SIG-M5 treated with dmso at 0.1 percent for 504 hours (cell line): ENCODE measurements around the gene NLRP13.
"Not testable (repeated sequence)": the region's sequence is repeated elsewhere in the genome, so short reads cannot be mapped to it uniquely, and the experiment has no call there.

ENCODE experiments used
- DNase-seq: peaks from one replicate; lab custom pipeline; 2025; ENCODE audit not compliant: unreplicated experiment; lab: John Stamatoyannopoulos, UW

NLRP13 gene, protein sequence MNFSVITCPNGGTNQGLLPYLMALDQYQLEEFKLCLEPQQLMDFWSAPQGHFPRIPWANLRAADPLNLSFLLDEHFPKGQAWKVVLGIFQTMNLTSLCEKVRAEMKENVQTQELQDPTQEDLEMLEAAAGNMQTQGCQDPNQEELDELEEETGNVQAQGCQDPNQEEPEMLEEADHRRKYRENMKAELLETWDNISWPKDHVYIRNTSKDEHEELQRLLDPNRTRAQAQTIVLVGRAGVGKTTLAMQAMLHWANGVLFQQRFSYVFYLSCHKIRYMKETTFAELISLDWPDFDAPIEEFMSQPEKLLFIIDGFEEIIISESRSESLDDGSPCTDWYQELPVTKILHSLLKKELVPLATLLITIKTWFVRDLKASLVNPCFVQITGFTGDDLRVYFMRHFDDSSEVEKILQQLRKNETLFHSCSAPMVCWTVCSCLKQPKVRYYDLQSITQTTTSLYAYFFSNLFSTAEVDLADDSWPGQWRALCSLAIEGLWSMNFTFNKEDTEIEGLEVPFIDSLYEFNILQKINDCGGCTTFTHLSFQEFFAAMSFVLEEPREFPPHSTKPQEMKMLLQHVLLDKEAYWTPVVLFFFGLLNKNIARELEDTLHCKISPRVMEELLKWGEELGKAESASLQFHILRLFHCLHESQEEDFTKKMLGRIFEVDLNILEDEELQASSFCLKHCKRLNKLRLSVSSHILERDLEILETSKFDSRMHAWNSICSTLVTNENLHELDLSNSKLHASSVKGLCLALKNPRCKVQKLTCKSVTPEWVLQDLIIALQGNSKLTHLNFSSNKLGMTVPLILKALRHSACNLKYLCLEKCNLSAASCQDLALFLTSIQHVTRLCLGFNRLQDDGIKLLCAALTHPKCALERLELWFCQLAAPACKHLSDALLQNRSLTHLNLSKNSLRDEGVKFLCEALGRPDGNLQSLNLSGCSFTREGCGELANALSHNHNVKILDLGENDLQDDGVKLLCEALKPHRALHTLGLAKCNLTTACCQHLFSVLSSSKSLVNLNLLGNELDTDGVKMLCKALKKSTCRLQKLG

DNA sequence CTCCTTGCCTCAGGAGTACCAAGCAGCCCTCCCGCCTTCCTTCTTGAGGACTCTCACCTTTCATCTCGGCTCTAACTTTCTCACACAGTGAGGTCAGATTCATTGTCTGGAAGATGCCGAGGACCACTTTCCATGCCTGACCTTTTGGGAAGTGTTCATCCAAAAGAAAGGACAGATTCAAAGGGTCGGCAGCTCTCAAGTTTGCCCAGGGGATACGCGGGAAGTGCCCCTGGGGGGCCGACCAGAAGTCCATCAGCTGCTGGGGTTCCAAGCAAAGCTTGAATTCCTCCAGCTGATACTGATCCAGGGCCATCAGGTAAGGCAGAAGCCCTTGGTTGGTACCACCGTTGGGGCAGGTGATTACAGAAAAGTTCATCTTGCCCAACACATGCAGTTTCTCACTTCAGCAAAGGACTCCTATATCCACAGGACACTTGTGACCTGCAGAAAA is at the start of gene NLRP13:
TSS of gene NLRP13 (minus strand) at position 401 of the 451 bp plus-strand sequence. CDS start at position 376, 25 bp downstream.
- no peak for DNase-seq

DNA sequence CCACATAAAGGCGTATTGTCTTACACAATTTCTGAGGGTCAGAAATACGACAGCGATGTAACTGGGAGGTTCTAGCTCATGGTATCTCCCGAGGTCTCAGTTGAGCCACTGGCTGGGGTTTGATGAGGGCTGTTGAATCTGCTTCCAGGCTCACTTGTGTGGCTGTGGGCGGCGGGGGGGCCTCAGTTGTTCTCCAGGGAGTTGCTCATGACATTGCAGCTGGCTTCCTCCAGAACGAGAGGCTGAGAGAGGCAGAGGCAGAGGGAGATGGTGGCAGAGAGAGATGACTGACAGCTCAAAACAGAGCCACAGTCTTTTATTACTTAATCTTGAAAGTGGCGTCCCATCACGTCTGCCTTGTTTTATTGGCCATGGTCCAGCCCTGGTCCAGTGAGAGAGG is 48.3 kb upstream of the NLRP13 start:
- DNase-seq, result no peak

DNA sequence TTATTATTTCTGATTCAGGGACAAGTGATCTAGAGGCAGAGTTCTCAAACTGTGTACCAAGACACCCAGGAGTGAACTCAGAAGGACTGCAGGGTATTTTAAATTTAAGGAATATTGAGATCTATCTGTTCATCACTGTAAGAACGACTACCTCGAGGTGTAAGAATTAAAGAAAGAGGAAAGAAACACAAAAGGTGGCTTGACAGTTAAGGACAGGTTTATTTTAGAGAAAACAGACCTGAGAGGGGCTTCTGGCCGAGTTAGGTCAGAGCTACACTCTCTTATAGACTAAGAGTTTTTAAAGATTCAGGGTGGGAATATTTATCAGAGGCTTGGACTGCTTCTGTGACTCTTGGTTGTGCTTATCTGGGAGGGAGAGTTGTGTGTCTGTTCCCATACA is 41.8 kb upstream of the NLRP13 start:
- no peak for DNase-seq

DNA sequence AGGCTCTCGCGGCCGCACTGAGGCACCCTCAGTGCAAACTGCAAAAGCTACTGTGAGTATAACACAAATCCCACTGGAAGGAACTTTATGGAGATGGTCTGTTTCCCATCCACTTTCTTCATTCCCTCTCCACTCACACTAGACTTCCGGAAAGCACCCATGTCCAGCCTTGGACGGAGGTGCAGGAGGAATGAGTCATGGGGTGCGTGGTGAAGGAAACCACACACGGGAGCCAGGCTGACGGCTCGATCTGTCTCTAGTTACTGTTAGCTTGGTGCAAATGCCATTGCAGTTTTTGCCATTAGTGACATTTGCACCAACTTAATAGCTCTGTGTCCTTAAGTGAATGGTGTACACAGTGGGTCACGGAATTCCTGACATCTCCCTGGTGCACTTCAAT is 30.1 kb upstream of the NLRP13 start:
- no peak for DNase-seq

DNA sequence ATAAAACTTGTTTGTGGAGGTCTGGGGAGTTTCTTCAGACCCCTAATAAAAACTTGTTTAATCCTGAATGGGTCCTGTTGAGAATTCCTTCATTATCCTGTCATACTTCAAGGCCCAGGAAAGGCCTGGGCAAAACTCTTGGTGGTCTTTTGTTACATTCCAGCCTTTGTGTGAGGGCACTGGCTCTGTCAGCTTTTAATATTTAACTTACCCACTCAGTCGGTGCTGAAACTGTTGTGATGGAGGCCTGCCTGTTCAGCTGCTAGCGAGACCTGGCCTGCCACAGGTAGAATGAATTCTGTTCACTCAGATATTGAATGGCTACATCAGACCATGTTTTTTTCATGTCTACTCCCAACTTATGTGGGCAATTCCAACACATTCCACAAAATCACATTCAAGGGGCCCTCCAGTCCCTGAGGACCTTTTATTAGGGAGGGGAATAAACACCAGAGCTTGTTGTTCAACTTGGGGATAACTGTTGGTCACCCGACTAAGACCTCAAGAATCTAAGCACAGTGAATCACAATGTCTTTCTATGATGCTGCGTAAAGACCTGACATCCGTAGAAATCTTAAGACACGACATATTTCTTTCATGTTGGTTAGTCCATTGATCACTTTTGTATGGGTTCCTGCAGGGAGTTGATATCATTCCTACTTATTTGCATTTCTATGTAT is 28.0 kb upstream of the NLRP13 start:
- no peak for DNase-seq

DNA sequence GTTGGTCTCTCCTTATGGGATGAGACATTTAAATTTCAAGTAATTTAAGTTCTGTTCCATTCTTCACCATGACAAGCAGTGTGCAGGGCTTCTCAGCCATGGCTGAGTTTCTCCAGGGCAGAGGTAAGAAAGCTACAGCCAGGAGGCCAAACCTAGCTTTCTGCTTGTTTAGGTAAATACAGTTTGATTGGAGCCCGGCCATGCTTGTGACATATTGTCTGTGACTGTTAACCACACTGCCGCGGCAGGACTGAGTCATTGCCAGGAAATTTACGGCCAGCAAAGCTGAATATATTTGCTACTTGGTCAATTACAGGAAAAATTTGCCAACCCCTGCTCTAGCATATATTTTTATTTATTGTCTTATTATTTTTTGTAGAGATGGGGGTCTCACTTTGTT is 26.2 kb upstream of the NLRP13 start:
- peak; percentile 40 for DNase-seq

DNA sequence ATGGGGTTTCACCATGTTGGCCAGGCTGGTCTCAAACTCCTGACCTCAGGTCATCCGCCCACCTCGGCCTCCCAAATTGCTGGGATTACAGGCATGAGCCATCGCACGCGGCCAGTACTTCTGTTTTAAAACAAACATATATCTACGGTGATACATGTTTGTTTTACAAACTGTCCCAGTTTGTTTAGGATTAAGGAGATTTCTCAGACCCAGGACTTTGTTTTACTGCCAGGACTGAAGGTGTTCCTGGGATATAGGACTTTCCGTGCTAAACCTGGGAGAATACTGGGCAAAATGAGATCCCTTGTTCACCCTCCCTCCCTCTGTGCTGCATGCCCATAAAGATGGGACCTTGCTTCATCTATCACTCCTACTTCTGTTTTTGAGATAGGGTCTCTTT is 24.3 kb upstream of the NLRP13 start:
- no peak for DNase-seq

DNA sequence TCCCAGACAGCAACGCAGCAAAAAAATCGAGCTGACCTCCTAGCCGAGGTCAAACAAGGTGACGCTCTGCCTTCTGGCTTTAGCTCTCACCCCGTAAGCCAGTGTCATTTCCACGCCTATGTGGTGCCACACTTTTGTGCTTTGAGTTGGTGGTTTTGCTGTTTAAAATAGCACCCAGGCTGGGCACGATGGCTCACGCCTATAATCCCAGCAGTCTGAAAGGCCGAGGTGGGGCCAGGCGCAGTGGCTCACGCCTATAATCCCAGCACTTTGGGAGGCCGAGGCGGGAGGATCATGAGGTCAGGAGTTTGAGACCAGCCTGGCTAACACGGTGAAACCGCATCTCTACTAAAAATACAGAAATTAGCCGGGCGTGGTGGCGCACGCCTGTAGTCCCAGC is 18.4 kb upstream of the NLRP13 start:
- not testable (repeated sequence) for DNase-seq

DNA sequence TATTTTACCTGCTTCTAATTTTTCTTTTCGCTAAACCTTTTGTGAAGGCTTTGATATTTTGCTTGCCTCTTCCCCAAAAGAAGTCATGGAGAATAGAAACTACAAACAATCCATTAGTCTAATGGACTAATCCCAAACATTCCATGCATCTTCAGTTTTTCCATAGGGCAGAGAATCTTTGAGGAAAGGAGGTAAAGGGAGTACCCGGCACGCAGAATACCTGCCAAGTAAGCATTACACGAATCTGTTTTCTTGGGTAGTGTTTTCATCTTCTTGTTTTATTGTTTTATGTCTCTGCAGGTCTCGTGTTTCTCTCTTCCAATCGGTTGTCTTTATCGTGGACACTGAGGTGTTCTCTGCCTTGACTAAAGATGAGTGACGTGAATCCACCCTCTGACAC is 15.4 kb upstream of the NLRP13 start, which contains the start of gene NLRP8:
TSS of gene NLRP8 (plus strand) at position 301 of the 400 bp plus-strand sequence.
- no peak for DNase-seq

DNA sequence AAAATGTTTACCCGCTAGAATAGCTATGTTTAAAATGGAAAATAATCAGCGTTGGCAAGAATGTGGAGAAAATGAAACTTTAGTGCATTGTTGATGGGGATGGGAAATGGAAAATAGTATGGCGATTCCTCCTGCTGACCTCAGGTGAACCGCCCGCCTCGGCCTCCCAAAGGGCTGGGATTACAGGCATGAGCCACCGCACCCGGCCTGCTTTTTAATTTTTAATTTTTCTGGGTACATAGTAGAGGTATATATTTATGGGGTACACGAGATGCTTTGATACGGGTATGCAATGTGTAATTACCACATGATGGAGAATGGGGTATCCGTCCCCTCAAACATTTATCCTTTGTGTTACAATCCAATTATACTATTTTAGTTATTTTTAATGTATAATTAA is 8.2 kb upstream of the NLRP13 start:
- no peak for DNase-seq

DNA sequence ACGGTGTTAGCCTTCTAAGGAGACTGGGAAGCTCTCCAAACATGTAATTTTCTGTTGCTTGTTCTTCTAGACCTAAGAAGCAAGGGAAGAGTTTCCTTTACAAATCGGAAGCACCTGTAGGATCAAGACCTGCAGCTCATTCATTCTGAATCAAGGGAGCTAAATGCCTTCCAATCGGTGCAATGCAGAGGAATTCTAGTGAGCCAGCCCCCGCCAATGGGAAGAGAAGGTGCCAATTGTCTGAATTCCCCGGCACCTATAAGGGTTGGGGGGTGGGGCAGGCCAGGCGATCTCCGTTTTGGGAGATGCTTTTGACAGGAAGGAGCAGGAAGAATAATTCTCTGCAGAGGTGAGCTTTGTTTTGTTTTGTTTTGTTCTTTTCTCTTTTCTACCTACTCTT is 7.1 kb upstream of the NLRP13 start:
- DNase-seq, result no peak

DNA sequence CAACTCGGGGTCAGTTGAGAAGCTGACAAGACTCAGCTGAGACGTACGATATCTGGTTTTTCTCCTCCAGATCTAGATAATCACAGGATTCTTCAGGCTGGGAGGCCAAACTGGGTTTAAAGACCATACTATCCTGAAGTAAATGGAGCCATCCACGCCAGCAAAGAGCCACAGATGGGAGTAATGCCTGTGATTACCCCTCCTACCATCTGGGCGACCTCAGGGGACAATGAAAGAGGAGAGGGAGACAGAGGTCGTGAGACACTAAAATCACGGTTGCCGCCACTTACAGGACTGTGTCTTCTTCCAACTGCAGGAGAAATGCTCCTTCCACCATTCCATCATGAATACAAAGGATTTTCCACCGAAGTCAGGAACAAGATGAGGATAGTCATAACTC is 3.1 kb upstream of the NLRP13 start:
- DNase-seq, result no peak

DNA sequence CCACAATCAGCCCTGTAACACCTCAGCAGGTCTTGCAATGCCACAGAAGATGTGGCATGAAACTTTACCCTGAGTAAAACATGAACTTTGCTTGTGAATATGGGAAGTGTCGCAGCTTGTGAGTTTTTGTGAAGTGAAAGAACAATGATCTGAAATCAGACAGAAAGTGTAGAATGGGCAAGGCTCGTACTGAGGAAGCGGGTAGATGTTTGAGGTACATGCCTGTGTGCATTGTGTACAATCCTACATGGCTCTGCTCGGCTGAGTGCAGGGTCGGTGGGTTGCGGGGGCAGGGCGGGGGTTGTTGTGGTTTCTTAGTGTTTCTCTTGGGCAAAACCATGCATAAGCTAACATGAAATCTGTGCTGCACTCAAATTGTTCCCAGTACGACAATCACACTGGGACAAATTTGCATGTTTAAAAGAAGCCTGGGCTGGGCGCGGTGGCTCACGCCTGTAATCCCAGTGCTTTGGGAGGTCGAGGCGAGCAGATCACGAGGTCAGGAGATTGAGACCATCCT is 1.1 kb downstream of the NLRP13 start:
- DNase-seq, result no peak

DNA sequence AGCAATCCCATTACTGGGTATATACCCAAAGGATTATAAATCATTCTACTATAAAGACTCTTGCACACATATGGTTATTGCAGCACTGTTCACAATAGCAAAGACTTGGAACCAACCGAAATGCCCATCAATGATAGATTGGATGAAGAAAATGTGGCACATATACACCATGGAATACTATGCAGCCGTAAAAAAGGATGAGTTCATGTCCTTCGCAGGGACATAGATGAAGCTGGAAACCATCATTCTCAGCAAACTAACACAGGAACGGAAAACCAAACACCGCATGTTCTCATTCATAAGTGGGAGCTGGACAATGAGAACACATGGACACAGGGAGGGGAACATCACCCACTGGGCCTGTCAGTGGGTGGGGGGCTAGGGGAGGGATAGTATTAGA is 2.9 kb downstream of the NLRP13 start:
- not testable (repeated sequence) for DNase-seq

DNA sequence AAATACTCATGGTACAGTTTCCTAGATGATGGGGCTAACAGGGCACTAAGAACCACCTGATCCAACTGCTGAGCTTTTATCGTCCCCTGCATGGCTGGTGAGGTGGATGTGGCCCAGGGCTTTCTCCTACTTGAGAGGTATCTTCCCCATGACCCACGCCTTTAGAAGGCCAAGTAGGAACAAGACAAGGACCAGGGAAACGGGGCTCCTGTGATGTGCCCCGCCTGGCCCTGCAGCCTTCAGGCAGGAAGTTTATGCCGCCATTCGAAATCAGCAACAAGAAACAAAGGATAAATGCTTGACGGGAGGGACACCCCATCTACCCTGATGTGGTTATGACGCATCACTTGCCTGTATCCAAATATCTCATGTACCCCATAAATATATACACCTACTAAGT is 4.1 kb downstream of the NLRP13 start:
- DNase-seq, result no peak

DNA sequence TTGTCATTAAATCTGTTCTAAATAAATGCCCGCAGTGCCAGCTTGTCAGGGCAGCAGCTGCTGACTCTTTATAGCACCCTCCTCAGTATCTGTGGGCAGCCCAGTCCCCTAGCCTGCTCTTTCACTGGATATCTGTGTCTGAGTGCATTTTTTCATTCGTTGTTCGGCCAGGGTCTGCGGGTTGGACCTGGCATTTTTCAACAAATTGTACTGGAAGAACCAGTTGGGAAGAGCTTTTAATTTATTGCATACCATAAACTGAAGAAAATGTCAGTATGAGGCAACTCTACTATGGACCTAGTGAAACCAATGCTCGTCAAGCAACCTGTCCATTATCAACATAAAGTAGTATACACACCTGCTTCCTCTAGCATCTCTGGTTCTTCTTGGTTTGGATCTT is 8.6 kb downstream of the NLRP13 start:
- no peak for DNase-seq

DNA sequence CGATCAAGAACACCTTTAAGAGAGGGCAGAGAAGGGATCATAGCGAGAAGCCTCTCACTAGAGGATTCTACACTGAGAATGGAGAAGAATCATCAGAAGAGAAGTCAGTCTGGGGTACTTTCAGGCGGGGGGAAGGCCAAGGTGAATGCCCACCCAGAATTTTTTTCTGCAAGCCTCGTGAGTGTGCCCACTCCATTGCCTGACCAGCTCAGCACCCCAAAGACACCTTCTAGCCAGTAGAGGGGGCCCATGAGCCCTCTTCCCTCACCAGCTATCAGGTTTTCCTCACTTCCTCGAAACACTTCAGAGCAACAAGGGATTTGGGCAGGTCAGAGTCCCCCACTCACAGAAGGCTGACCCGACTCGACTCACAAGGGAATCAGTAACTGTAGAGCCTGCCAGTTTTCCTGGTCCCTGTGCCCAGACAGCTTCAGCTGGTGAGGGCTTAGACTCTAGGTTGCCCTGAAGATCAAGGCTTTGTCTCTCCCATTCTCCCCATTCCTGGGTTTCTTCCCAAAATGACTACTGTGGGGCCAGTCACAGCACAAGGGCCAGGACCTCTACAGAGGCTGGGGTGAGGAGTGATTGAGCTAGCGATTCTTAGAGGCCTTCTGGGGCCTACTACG is 18.4 kb downstream of the NLRP13 start:
- DNase-seq, result no peak

DNA sequence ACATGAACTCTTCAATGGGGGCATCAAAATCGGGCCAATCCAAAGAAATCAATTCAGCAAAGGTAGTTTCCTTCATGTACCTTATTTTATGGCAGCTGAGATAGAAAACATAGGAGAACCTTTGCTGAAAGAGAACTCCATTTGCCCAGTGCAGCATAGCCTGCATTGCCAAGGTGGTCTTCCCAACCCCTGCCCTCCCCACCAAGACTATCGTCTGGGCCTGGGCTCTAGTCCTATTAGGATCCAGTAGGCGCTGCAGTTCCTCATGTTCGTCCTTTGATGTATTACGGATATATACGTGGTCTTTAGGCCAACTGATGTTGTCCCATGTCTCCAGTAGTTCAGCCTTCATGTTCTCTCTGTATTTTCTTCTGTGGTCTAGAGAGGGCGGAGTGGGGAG is 19.2 kb downstream of the NLRP13 start:
- DNase-seq, result no peak

DNA sequence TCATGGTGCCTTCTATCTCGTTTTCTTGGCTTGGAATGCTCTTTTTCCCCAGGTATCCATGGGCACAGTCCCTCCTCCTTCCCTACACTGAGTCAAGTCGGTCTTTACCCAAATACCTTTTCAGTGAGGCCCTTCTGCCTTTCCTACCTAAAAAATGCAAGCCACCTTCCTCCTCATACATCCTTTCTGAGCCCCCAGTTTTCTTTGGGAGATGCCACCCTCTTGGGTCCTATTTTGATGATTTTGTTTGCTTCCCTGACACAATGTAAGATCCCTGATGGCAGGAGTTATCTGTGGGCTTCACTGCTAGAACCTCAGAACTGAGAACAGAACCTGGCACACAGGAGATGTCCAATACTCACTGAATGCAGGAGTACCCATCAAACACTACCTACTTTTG is 22.3 kb downstream of the NLRP13 start:
- no peak for DNase-seq

DNA sequence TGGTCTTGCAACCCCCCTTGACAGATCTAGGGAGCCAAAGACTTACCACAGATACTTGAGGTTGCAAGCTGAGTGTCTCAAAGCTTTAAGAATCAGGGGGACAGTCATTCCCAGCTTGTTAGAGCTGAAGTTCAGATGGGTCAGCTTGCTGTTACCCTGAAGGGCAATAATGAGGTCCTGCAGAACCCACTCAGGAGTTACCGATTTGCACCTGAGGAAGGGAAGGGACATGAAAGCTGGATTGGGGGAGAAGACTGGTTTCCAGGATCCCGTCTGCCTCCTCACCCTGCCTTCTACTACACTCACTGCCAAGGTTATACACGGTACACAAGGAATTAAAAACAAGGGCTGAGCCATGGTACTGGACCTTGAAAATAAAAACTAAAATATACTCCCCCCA is 24.4 kb downstream of the NLRP13 start:
- DNase-seq, result no peak
